CD14-positive monocyte (primary cell): ENCODE measurements around the gene ONECUT1. TPM values are rescaled to one million over a fixed set of nuclear protein-coding genes. Genes with fewer than 3 reads are reported as not detected.
A peak's percentile ranks its signal among the peaks of the same experiment; 100 is the strongest.

Source experiments
- DNase-seq, 3 donors: peaks; one replicate each; pipeline ENCODE4 v3.0.0-alpha.2; 2011 to 2022
- H2AFZ ChIP-seq: 2 replicates; pipeline ENCODE4 v1.6.0; 2012; ENCODE audit warnings: mild to moderate bottlenecking, low read depth, low read length, inconsistent platforms; ENCODE audit not compliant: insufficient read depth, poor library complexity, severe bottlenecking
- H3K27ac ChIP-seq, 2 donors: 1 replicate in 1 of 2; 2 replicates in 1 of 2; pipeline ENCODE4 v1.5.1; 2012 to 2013; ENCODE audit warnings: low read length in 2 of 2, control low read depth in 1 of 2, inconsistent platforms in 1 of 2, low read depth in 1 of 2, mild to moderate bottlenecking in 1 of 2
- H3K27me3 ChIP-seq, 2 donors: one replicate each; pipeline versions ENCODE4 v1.6.0 to v1.6.1; 2011 to 2013; ENCODE audit warnings: low read length in 2 of 2; ENCODE audit not compliant: control insufficient read depth in 2 of 2, insufficient read depth in 2 of 2
- H3K36me3 ChIP-seq, 2 donors: replicated peaks in 1 of 2; 1 replicate in 1 of 2; 2 replicates in 1 of 2; pipeline versions ENCODE4 v1.5.1 to v1.6.1; 2012 to 2013; ENCODE audit warnings: low read length in 2 of 2, control low read depth in 1 of 2, inconsistent platforms in 1 of 2, mild to moderate bottlenecking in 1 of 2; ENCODE audit not compliant: insufficient read depth in 2 of 2, control insufficient read depth in 1 of 2
- H3K4me1 ChIP-seq, 2 donors: 1 replicate in 1 of 2; 2 replicates in 1 of 2; pipeline versions ENCODE4 v1.5.1 to v1.6.1; 2012 to 2013; ENCODE audit warnings: low read length in 2 of 2, control low read depth in 1 of 2, inconsistent platforms in 1 of 2, mild to moderate bottlenecking in 1 of 2, moderate library complexity in 1 of 2; ENCODE audit not compliant: insufficient read depth in 2 of 2, control insufficient read depth in 1 of 2
- H3K4me2 ChIP-seq: replicated peaks from 2 replicates; pipeline ENCODE3; 2012; ENCODE audit warnings: low read length, moderate library complexity, mild to moderate bottlenecking; ENCODE audit not compliant: poor library complexity, severe bottlenecking; ENCODE audit errors: extremely low read depth
- H3K4me3 ChIP-seq, 3 experiments: fragments of 200-600 bp in 1 of 3; sonication (generic) in 1 of 3; replicated peaks in 1 of 3; 1 replicate in 2 of 3; 2 replicates in 1 of 3; pipeline ENCODE4 v1.5.1; 2011 to 2013; ENCODE audit warnings: low read length in 3 of 3, mild to moderate bottlenecking in 3 of 3, control low read depth in 2 of 3, low read depth in 2 of 3, inconsistent platforms in 1 of 3, moderate library complexity in 1 of 3
- H3K79me2 ChIP-seq: 2 replicates; pipeline ENCODE4 v1.6.0; 2012; ENCODE audit warnings: mild to moderate bottlenecking, control low read depth, inconsistent platforms, low read length, moderate library complexity; ENCODE audit not compliant: insufficient read depth
- H3K9ac ChIP-seq: 2 replicates; pipeline ENCODE4 v1.6.0; 2017; ENCODE audit warnings: low read length, mild to moderate bottlenecking; ENCODE audit not compliant: insufficient read depth, poor library complexity, severe bottlenecking
- H3K9me3 ChIP-seq, 2 donors: replicated peaks in 1 of 2; 1 replicate in 1 of 2; 2 replicates in 1 of 2; pipeline versions ENCODE4 v1.5.1 to v1.6.1; 2012 to 2013; ENCODE audit warnings: low read length in 2 of 2, control low read depth in 1 of 2; ENCODE audit not compliant: control insufficient read depth in 1 of 2, insufficient read depth in 1 of 2
- H4K20me1 ChIP-seq: 2 replicates; pipeline ENCODE4 v1.6.0; 2012; ENCODE audit warnings: mild to moderate bottlenecking, low read length, control low read depth, moderate library complexity; ENCODE audit not compliant: insufficient read depth
- H3K27ac Mint-ChIP-seq, 7 donors: one replicate each; pipeline ENCODE4 v1.8.0; 2020; ENCODE audit warnings: mild to moderate bottlenecking in 7 of 7, mixed read lengths in 7 of 7, moderate library complexity in 6 of 7, inconsistent platforms in 2 of 7
- H3K27me3 Mint-ChIP-seq, 3 donors: one replicate each; pipeline ENCODE4 v1.8.0; 2021 to 2022; ENCODE audit warnings: low read depth in 3 of 3, mild to moderate bottlenecking in 3 of 3, mixed read lengths in 3 of 3, moderate library complexity in 3 of 3, inconsistent platforms in 1 of 3
- H3K36me3 Mint-ChIP-seq, 2 donors: one replicate each; pipeline ENCODE4 v1.8.0; 2020; ENCODE audit warnings: mixed read lengths in 2 of 2, inconsistent platforms in 1 of 2, mild to moderate bottlenecking in 1 of 2
- H3K4me1 Mint-ChIP-seq: one replicate; pipeline ENCODE4 v1.8.0; 2020; ENCODE audit warnings: mild to moderate bottlenecking, mixed read lengths
- H3K4me3 Mint-ChIP-seq, 2 donors: one replicate each; pipeline ENCODE4 v1.8.0; 2020; ENCODE audit warnings: mild to moderate bottlenecking in 2 of 2, mixed read lengths in 2 of 2, moderate library complexity in 1 of 2
- H3K9me3 Mint-ChIP-seq, 7 donors: one replicate each; pipeline ENCODE4 v1.8.0; 2020 to 2022; ENCODE audit warnings: mixed read lengths in 7 of 7, mild to moderate bottlenecking in 6 of 7, moderate library complexity in 6 of 7, inconsistent platforms in 2 of 7
- CTCF ChIP-seq: fragments of 200-600 bp; IDR thresholded peaks from one replicate; pipeline ENCODE4 v1.8.0; 2022; ENCODE audit warnings: antibody characterized with exemption, mild to moderate bottlenecking
- WGBS: methylation state at CpG from one replicate; pipeline ENCODE4 v1.1.5; 2013; ENCODE audit warnings: missing lambda C conversion rate; ENCODE audit not compliant: insufficient coverage; 5-methylcytosine and 5-hydroxymethylcytosine counted together
- intact Hi-C, 2 donors: fragments of 100-400 bp; cut with micrococcal nuclease; formaldehyde crosslinking; loops; one replicate each; pipeline versions ENCODE4 v1.15.0 to v1.15.1; 2023
- polyA plus RNA-seq, 3 donors: library from polyadenylated mRNA; depleted of rRNA in 1 of 3; unstranded in 2 of 3; stranded (reverse) in 1 of 3; fragments of 300-500 nt in 2 of 3; fragments of >200 nt in 1 of 3; fragmentation: Illumina TruSeq in 2 of 3; gene quantifications; 1 replicate in 2 of 3; 2 replicates in 1 of 3; pipeline ENCODE4 v1.2.3, GENCODE V29; 2012 to 2021

The ONECUT1 gene
- polyA plus RNA-seq, 3 donors = not detected

GRCh38 chr15:52794665-52795463, 4.7 kb upstream of the ONECUT1 start:
- no peak for DNase-seq
- Histone ChIP-seq H3K4me3 (no peak overlapping the region), H3K9me3 (peaks cover 8 to 66% of the 10 kb centered on the region in 2 donors), H3K4me1 (peaks cover 10 to 14% of the 10 kb centered on the region in 2 donors), H3K79me2 (no peaks in the 10 kb centered on the region), H3K36me3 (no peaks in the 10 kb centered on the region), H3K4me2 (no peak overlapping the region), H2AFZ (no peak overlapping the region), H3K27ac (no peak overlapping the region), H4K20me1 (no peaks in the 10 kb centered on the region), H3K27me3 (peaks cover 94 to 98% of the 10 kb centered on the region in 2 donors), H3K9ac (no peak overlapping the region)
- Mint-ChIP-seq H3K27ac (no peak overlapping the region), H3K36me3 (peaks cover 2 to 14% of the 10 kb centered on the region in 2 donors), H3K27me3 (peaks cover 95 to 99% (median 98%) of the 10 kb centered on the region in 3 donors), H3K9me3 (peaks cover 0 to 58% (median 20%) of the 10 kb centered on the region in 7 donors), H3K4me1 (peaks cover 23% of the 10 kb centered on the region), H3K4me3 (peak overlapping the region in 1 of 2 donors; percentile 76)
- intact Hi-C loops = no loop called here
- WGBS = 10% methylated on average over 26 of the region's 43 CpGs
- no peak for TF ChIP-seq CTCF

DNA sequence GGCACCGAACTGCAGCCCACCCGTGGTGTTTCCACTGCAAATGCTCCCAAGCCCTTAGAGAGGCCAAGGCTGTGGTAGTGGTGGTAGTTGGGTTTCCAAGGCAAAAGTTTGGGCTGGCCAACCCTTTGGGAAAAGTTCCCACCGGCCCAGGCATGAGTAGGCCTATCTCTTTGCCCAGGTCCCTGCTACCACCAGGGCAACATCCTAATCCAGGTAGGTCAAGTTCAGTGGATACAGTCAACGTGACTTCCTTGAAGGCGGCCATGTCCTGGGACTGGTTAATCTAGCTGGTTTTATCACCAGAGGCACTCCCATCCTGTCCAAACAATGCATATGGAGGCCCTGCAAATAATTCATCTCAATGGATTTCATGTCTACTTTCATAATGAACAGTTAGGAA, 1.6 kb upstream of the ONECUT1 start:
- Mint-ChIP-seq H3K27ac (no peak overlapping the region), H3K27me3 (peaks cover 94 to 99% (median 96%) of the 10 kb centered on the region in 3 donors), H3K36me3 (peaks cover 5 to 14% of the 10 kb centered on the region in 2 donors), H3K4me3 (peak overlapping the region in 1 of 2 donors; percentile 91), H3K9me3 (peaks cover 0 to 68% (median 24%) of the 10 kb centered on the region in 7 donors), H3K4me1 (peaks cover 35% of the 10 kb centered on the region)
- H3K27me3 ChIP-seq = peaks cover 87 to 97% of the 10 kb centered on the region in 2 donors
- no peaks in the 10 kb centered on the region for H4K20me1 ChIP-seq
- intact Hi-C loops = no loop called here
- no peaks in the 10 kb centered on the region for H3K79me2 ChIP-seq
- TF ChIP-seq CTCF = no peak
- DNase-seq = no peak
- peaks cover 5 to 70% of the 10 kb centered on the region in 2 donors for H3K9me3 ChIP-seq
- H3K4me3 ChIP-seq = no peak overlapping the region
- H3K27ac ChIP-seq = no peak overlapping the region
- H3K4me2 ChIP-seq = no peak overlapping the region
- 74% methylated on average over 5 of the region's 5 CpGs for WGBS
- H3K4me1 ChIP-seq = peaks cover 16 to 25% of the 10 kb centered on the region in 2 donors
- no peaks in the 10 kb centered on the region for H3K36me3 ChIP-seq
- no peak overlapping the region for H2AFZ ChIP-seq
- H3K9ac ChIP-seq = no peak overlapping the region
